ENCODE data around the gene WFDC2.
A peak's percentile ranks its signal among the peaks of the same experiment; 100 is the strongest.

The WFDC2 gene

DNA sequence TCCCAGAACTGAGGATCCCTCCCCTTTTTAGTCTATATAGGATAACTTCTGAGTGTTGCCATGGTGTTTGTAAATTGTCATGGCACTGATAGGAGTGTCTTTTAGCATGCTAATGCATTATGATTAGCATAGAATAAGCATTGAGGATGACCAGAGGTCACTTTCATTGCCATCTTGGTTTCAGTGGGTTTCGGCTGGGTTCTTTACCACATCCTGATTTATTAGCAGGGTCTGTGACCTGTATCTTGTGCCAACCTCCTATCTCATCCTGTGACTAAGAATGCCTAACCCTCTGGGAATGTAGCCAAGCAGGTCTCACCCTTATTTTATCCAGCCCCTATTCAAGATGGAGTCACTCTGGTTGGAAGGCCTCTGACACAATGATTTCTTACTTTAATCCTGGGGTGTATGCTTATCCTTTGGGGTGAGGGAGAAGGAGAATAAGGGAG lies 19.6 kb downstream of the WFDC2 start:
- Histone ChIP-seq H3K27ac (ENCODE audit: low read depth in 2 of 2, low read length in 2 of 2) (no peak overlapping the region), H3K36me3 (ENCODE audit: control insufficient read depth in 2 of 2, insufficient read depth in 2 of 2, low read length in 2 of 2) (no peaks in the 10 kb centered on the region), H3K9ac (ENCODE audit: low read depth in 1 of 2, low read length in 2 of 2) (no peak overlapping the region), H3K4me1 (ENCODE audit: control insufficient read depth in 2 of 2, insufficient read depth in 2 of 2, low read length in 2 of 2) (peaks cover 0 to 4% of the 10 kb centered on the region in 2 donors), H3K27me3 (ENCODE audit: control insufficient read depth in 2 of 2, insufficient read depth in 2 of 2, low read length in 2 of 2) (no peaks in the 10 kb centered on the region), H3K9me3 (ENCODE audit: control insufficient read depth in 2 of 2, low read length in 2 of 2) (no peaks in the 10 kb centered on the region), H3K4me3 (ENCODE audit: low read length in 2 of 2) (no peak overlapping the region)

DNA sequence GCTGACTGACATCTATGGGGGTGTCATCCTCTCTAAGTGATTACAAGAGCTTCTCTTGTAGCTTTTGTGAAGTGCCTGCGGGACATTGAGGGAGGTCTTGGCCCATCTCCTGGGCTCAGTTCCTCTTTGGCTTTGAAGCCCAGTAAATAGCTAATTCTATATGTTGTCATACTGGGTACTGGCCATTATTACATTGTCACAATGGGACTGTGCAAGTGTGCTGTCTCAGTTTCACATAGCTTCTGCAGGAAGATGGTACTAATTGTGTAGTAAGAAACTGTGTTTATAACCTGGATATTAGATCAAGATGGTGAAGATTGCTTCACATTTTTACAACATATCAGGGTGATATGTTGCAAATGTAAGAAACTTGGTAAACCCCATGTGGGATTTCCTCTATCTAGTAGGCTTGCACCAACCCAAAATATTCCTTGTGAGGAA lies 26.0 kb downstream of the WFDC2 start:
- no peak overlapping the region for H3K4me3 ChIP-seq (ENCODE audit: low read length in 2 of 2)
- peaks cover 0 to 5% of the 10 kb centered on the region in 2 donors for H3K27me3 ChIP-seq (ENCODE audit: control insufficient read depth in 2 of 2, insufficient read depth in 2 of 2, low read length in 2 of 2)
- no peak overlapping the region for H3K27ac ChIP-seq (ENCODE audit: low read depth in 2 of 2, low read length in 2 of 2)
- H3K36me3 ChIP-seq (ENCODE audit: control insufficient read depth in 2 of 2, insufficient read depth in 2 of 2, low read length in 2 of 2) = no peaks in the 10 kb centered on the region
- peaks cover 12 to 31% of the 10 kb centered on the region in 2 donors for H3K4me1 ChIP-seq (ENCODE audit: control insufficient read depth in 2 of 2, insufficient read depth in 2 of 2, low read length in 2 of 2)
- no peaks in the 10 kb centered on the region for H3K9me3 ChIP-seq (ENCODE audit: control insufficient read depth in 2 of 2, low read length in 2 of 2)
- no peak overlapping the region for H3K9ac ChIP-seq (ENCODE audit: low read depth in 1 of 2, low read length in 2 of 2)

DNA sequence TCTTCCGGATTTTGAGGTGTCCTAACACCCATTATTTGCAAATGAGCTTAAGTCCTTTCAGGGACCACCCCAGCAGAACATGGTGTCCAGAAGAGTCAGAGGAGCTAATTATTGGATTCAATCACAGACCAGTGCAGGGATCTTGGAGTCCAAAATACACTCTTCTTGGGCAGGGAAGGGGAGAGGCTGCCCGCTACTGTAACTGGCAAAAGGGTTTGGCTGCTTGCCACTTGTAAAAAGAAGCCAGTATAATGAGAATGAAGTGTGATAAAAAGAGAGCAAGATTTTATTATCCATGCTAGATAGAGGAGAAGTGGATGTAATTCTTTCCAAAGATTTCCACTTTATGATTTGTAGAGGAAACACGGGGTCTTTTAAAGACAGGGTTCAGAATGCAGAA lies 26.6 kb downstream of the WFDC2 start:
- Histone ChIP-seq H3K27ac (ENCODE audit: low read depth in 2 of 2, low read length in 2 of 2) (peak overlapping the region in 1 of 2 donors; percentile 5), H3K4me3 (ENCODE audit: low read length in 2 of 2) (no peak overlapping the region), H3K4me1 (ENCODE audit: control insufficient read depth in 2 of 2, insufficient read depth in 2 of 2, low read length in 2 of 2) (peaks cover 12 to 31% of the 10 kb centered on the region in 2 donors), H3K9me3 (ENCODE audit: control insufficient read depth in 2 of 2, low read length in 2 of 2) (no peaks in the 10 kb centered on the region), H3K9ac (ENCODE audit: low read depth in 1 of 2, low read length in 2 of 2) (no peak overlapping the region), H3K27me3 (ENCODE audit: control insufficient read depth in 2 of 2, insufficient read depth in 2 of 2, low read length in 2 of 2) (peaks cover 0 to 5% of the 10 kb centered on the region in 2 donors), H3K36me3 (ENCODE audit: control insufficient read depth in 2 of 2, insufficient read depth in 2 of 2, low read length in 2 of 2) (no peaks in the 10 kb centered on the region)

DNA sequence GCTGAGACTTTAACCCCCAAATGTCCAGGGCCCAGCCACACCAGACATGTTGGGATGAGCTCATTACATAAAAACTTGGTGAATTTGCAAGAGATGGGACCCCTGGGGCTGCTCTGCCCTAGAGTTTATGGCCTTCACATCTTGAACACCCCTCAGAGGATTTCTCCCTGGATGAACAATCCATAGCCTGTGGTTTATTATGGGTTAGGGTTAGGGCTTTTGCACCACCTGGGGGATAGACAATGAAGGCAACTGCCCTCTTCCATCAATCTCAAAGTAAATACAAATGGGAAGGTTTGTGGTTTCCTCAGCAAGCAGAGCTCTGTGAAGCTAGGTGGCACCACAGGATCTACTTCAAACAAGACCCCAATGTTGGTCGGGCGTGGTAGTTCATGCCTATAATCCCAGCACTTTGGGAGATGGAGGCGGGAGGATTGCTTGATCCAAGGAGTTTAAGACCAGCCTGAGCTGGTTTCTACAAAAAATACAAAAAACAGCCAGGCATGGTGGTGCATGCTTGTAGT lies 28.5 kb downstream of the WFDC2 start:
- no peaks in the 10 kb centered on the region for H3K36me3 ChIP-seq (ENCODE audit: control insufficient read depth in 2 of 2, insufficient read depth in 2 of 2, low read length in 2 of 2)
- no peak overlapping the region for H3K27ac ChIP-seq (ENCODE audit: low read depth in 2 of 2, low read length in 2 of 2)
- peaks cover 12 to 31% of the 10 kb centered on the region in 2 donors for H3K4me1 ChIP-seq (ENCODE audit: control insufficient read depth in 2 of 2, insufficient read depth in 2 of 2, low read length in 2 of 2)
- H3K4me3 ChIP-seq (ENCODE audit: low read length in 2 of 2) = no peak overlapping the region
- peaks cover 0 to 5% of the 10 kb centered on the region in 2 donors for H3K27me3 ChIP-seq (ENCODE audit: control insufficient read depth in 2 of 2, insufficient read depth in 2 of 2, low read length in 2 of 2)
- no peaks in the 10 kb centered on the region for H3K9me3 ChIP-seq (ENCODE audit: control insufficient read depth in 2 of 2, low read length in 2 of 2)
- H3K9ac ChIP-seq (ENCODE audit: low read depth in 1 of 2, low read length in 2 of 2) = no peak overlapping the region

DNA sequence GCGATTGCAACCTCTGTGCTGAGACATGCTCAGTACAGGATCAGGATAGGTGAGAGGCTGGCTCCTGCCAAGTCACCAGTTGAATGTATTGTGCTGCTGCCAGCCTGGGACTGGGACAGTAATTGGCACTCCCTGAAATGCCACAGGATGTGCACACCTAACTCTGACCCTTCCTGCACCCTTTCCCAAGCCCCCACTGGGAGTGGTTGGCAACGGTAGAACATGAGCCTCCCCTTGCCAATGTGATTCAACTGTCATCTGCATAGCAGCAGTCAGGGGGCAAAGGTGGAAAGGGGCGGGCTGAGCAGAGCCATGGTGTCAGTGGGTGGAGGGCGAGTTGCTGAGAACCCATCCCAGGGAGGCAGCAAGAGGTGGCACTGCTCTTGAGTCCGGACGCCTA lies 30.5 kb downstream of the WFDC2 start:
- peak overlapping the region; percentile 52 to 79 for H3K27ac ChIP-seq (ENCODE audit: low read depth in 2 of 2, low read length in 2 of 2)
- H3K4me3 ChIP-seq (ENCODE audit: low read length in 2 of 2) = peak overlapping the region in 1 of 2 donors; percentile 20
- peak overlapping the region in 1 of 2 donors; percentile 34 for H3K9ac ChIP-seq (ENCODE audit: low read depth in 1 of 2, low read length in 2 of 2)
- peaks cover 12 to 31% of the 10 kb centered on the region in 2 donors for H3K4me1 ChIP-seq (ENCODE audit: control insufficient read depth in 2 of 2, insufficient read depth in 2 of 2, low read length in 2 of 2)
- H3K27me3 ChIP-seq (ENCODE audit: control insufficient read depth in 2 of 2, insufficient read depth in 2 of 2, low read length in 2 of 2) = peaks cover 0 to 5% of the 10 kb centered on the region in 2 donors
- no peaks in the 10 kb centered on the region for H3K36me3 ChIP-seq (ENCODE audit: control insufficient read depth in 2 of 2, insufficient read depth in 2 of 2, low read length in 2 of 2)
- H3K9me3 ChIP-seq (ENCODE audit: control insufficient read depth in 2 of 2, low read length in 2 of 2) = no peaks in the 10 kb centered on the region

DNA sequence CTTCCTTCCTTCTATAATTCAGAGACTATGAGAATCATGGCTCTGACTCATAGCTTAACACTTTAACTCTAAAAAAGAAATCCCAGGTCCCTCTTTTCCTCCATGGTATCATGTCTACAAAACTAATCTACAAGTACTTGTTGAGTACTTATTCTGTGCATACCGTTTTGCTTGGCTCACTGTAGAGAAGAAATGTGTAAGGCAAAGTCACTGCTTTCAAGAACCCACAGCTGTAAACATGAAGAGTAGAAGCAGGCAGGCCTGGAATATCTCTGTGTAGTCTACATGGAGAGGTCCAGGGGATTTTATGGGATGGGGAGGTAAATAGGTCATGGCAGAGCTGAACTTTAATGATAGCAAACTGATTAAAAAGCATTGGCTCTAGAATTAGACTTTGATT lies 32.0 kb downstream of the WFDC2 start:
- Histone ChIP-seq H3K9ac (ENCODE audit: low read depth in 1 of 2, low read length in 2 of 2) (no peak overlapping the region), H3K27ac (ENCODE audit: low read depth in 2 of 2, low read length in 2 of 2) (no peak overlapping the region), H3K36me3 (ENCODE audit: control insufficient read depth in 2 of 2, insufficient read depth in 2 of 2, low read length in 2 of 2) (no peaks in the 10 kb centered on the region), H3K9me3 (ENCODE audit: control insufficient read depth in 2 of 2, low read length in 2 of 2) (no peaks in the 10 kb centered on the region), H3K27me3 (ENCODE audit: control insufficient read depth in 2 of 2, insufficient read depth in 2 of 2, low read length in 2 of 2) (peaks cover 0 to 5% of the 10 kb centered on the region in 2 donors), H3K4me1 (ENCODE audit: control insufficient read depth in 2 of 2, insufficient read depth in 2 of 2, low read length in 2 of 2) (peaks cover 12 to 22% of the 10 kb centered on the region in 2 donors), H3K4me3 (ENCODE audit: low read length in 2 of 2) (no peak overlapping the region)

DNA sequence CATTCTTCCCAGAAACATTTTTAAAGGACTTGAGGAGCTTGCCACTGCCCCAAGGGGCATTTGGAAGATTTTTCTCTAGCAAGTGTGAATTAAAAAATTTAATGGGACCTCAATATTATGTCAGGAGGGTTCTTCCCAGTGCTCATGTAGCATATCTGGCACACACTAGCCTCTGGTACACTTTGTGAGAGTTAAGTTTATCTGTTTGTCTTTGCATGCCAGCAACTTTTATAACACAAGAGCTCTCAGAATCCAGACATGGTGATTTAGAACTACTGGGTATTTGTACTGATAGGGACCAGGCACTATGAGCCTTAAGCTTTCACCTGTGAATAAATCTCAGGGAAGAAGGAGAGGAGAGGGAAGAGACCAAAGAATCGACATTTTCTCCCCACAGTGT lies 33.0 kb downstream of the WFDC2 start:
- H3K9me3 ChIP-seq (ENCODE audit: control insufficient read depth in 2 of 2, low read length in 2 of 2) = no peaks in the 10 kb centered on the region
- peaks cover 0 to 5% of the 10 kb centered on the region in 2 donors for H3K27me3 ChIP-seq (ENCODE audit: control insufficient read depth in 2 of 2, insufficient read depth in 2 of 2, low read length in 2 of 2)
- H3K36me3 ChIP-seq (ENCODE audit: control insufficient read depth in 2 of 2, insufficient read depth in 2 of 2, low read length in 2 of 2) = no peaks in the 10 kb centered on the region
- H3K4me1 ChIP-seq (ENCODE audit: control insufficient read depth in 2 of 2, insufficient read depth in 2 of 2, low read length in 2 of 2) = peaks cover 8 to 14% of the 10 kb centered on the region in 2 donors
- H3K9ac ChIP-seq (ENCODE audit: low read depth in 1 of 2, low read length in 2 of 2) = no peak overlapping the region
- H3K27ac ChIP-seq (ENCODE audit: low read depth in 2 of 2, low read length in 2 of 2) = no peak overlapping the region
- no peak overlapping the region for H3K4me3 ChIP-seq (ENCODE audit: low read length in 2 of 2)

DNA sequence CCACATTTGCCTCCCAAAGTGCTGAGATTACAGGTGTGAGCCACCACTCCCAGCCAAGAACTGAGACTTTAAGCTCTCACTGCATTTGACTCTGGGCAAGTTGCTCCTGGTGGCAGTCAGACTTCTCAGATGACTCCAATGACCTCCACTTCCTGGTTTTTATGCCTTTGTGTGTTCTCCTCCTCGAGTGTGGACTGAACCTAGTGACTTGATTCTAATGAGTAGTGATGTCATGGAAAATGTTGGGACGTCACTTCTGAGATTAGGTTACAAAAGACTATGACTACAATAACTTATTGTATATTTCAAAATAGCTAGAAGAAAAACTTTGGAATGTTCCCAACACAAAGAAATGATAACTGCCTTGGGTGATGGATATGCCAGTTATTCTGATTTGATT lies 33.9 kb downstream of the WFDC2 start:
- Histone ChIP-seq H3K27me3 (ENCODE audit: control insufficient read depth in 2 of 2, insufficient read depth in 2 of 2, low read length in 2 of 2) (peaks cover 0 to 5% of the 10 kb centered on the region in 2 donors), H3K4me3 (ENCODE audit: low read length in 2 of 2) (no peak overlapping the region), H3K4me1 (ENCODE audit: control insufficient read depth in 2 of 2, insufficient read depth in 2 of 2, low read length in 2 of 2) (peaks cover 8 to 14% of the 10 kb centered on the region in 2 donors), H3K36me3 (ENCODE audit: control insufficient read depth in 2 of 2, insufficient read depth in 2 of 2, low read length in 2 of 2) (no peaks in the 10 kb centered on the region), H3K9me3 (ENCODE audit: control insufficient read depth in 2 of 2, low read length in 2 of 2) (no peaks in the 10 kb centered on the region), H3K9ac (ENCODE audit: low read depth in 1 of 2, low read length in 2 of 2) (no peak overlapping the region), H3K27ac (ENCODE audit: low read depth in 2 of 2, low read length in 2 of 2) (no peak overlapping the region)

DNA sequence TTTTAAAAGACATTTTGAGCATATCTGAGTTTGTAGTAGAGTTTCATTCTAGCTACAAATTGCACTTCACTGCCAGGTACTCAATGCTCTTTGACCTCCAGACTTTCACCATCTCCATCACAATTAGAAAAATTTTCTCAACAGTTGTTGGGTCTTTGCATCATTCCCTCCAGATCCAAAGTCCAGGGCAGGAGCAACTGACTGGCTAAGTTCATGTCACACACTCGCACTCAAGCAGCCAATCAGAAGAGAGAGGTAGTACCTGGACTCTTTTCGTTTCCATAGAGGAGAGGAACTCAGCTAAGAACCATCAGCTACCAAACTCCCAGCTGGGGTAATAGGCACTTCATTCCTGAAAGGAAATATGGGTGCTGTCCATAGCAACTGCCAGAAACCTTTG lies 36.8 kb downstream of the WFDC2 start:
- Histone ChIP-seq H3K27me3 (ENCODE audit: control insufficient read depth in 2 of 2, insufficient read depth in 2 of 2, low read length in 2 of 2) (no peaks in the 10 kb centered on the region), H3K4me1 (ENCODE audit: control insufficient read depth in 2 of 2, insufficient read depth in 2 of 2, low read length in 2 of 2) (no peaks in the 10 kb centered on the region), H3K9me3 (ENCODE audit: control insufficient read depth in 2 of 2, low read length in 2 of 2) (no peaks in the 10 kb centered on the region), H3K36me3 (ENCODE audit: control insufficient read depth in 2 of 2, insufficient read depth in 2 of 2, low read length in 2 of 2) (no peaks in the 10 kb centered on the region), H3K9ac (ENCODE audit: low read depth in 1 of 2, low read length in 2 of 2) (no peak overlapping the region), H3K4me3 (ENCODE audit: low read length in 2 of 2) (no peak overlapping the region), H3K27ac (ENCODE audit: low read depth in 2 of 2, low read length in 2 of 2) (no peak overlapping the region)

DNA sequence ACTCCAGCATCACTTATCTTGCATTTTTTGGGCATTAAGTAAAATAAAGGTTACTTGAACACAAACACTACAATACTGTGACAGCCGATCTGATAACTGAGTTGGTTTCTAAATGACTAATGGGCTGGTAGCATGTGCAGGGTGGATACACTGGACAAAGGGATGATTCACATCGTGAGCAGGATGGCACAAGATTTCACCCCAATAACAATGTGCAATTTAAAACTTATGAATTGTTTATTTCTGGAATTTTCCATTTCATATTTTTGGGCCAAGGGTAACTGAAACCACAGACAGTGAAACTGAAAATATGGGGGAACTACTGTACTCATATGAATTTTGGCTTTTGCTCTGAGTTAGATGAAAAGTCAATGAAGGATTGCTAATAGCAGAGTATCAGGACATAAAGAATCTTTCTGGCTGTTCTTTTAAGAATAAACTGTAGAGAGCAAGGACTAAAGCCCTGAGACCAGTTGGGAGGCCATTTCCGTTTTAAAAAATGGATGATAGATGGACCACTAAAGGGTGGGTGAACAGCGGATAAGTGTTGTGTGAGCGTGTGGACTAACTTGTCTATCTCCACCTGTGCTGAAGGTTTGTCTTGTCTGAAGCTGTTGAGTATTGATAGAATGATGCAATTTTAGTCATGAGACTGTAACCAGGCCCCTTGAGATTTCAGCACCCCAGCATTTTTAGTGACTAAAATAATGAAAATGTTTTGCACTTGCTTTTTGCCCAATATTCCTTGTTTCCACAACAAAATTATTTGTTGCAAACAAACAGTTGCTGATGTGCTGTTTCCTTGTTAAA lies 37.7 kb downstream of the WFDC2 start:
- Histone ChIP-seq H3K27ac (ENCODE audit: low read depth in 2 of 2, low read length in 2 of 2) (no peak overlapping the region), H3K9ac (ENCODE audit: low read depth in 1 of 2, low read length in 2 of 2) (no peak overlapping the region), H3K4me1 (ENCODE audit: control insufficient read depth in 2 of 2, insufficient read depth in 2 of 2, low read length in 2 of 2) (no peaks in the 10 kb centered on the region), H3K27me3 (ENCODE audit: control insufficient read depth in 2 of 2, insufficient read depth in 2 of 2, low read length in 2 of 2) (no peaks in the 10 kb centered on the region), H3K36me3 (ENCODE audit: control insufficient read depth in 2 of 2, insufficient read depth in 2 of 2, low read length in 2 of 2) (no peaks in the 10 kb centered on the region), H3K9me3 (ENCODE audit: control insufficient read depth in 2 of 2, low read length in 2 of 2) (no peaks in the 10 kb centered on the region), H3K4me3 (ENCODE audit: low read length in 2 of 2) (no peak overlapping the region)
